B cell (primary cell): ENCODE measurements around the gene LRRC8E.

ENCODE experiments used
- EZH2 ChIP-seq: IDR thresholded peaks from 2 replicates; pipeline ENCODE4 v1.6.1; 2012; ENCODE audit warnings: borderline replicate concordance, low read depth, mild to moderate bottlenecking, moderate library complexity, low read length; ENCODE audit not compliant: insufficient read depth, poor library complexity, severe bottlenecking
- TF ChIP-seq, protein P1 (sequence below): fragments of 200-600 bp; IDR thresholded peaks from one replicate; pipeline ENCODE4 v1.8.0; 2022; ENCODE audit warnings: antibody characterized with exemption, mild to moderate bottlenecking

- TF ChIP-seq, protein P1, sequence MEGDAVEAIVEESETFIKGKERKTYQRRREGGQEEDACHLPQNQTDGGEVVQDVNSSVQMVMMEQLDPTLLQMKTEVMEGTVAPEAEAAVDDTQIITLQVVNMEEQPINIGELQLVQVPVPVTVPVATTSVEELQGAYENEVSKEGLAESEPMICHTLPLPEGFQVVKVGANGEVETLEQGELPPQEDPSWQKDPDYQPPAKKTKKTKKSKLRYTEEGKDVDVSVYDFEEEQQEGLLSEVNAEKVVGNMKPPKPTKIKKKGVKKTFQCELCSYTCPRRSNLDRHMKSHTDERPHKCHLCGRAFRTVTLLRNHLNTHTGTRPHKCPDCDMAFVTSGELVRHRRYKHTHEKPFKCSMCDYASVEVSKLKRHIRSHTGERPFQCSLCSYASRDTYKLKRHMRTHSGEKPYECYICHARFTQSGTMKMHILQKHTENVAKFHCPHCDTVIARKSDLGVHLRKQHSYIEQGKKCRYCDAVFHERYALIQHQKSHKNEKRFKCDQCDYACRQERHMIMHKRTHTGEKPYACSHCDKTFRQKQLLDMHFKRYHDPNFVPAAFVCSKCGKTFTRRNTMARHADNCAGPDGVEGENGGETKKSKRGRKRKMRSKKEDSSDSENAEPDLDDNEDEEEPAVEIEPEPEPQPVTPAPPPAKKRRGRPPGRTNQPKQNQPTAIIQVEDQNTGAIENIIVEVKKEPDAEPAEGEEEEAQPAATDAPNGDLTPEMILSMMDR: no peak
- no peak for TF ChIP-seq EZH2
These were observed 11.0 kb upstream of the LRRC8E start for GRCh38 chr19:7877249-7877836.
